Muscle layer of duodenum (tissue), 2 donors: ENCODE data around the gene SLIT1.

Experiments
- H3K27ac ChIP-seq: one replicate; pipeline ENCODE4 v1.7.0; 2013; ENCODE audit warnings: mild to moderate bottlenecking, low read length
- H3K27me3 ChIP-seq: one replicate; pipeline ENCODE4 v1.7.0; 2013; ENCODE audit warnings: low read depth, mild to moderate bottlenecking, control low read depth, low read length
- H3K36me3 ChIP-seq, 2 donors: one replicate each; pipeline ENCODE4 v1.7.0; 2013; ENCODE audit warnings: low read length in 2 of 2, control low read depth in 1 of 2, mild to moderate bottlenecking in 1 of 2; ENCODE audit not compliant: insufficient read depth in 2 of 2, control insufficient read depth in 1 of 2
- H3K4me1 ChIP-seq, 2 donors: one replicate each; pipeline ENCODE4 v1.7.0; 2013; ENCODE audit warnings: low read length in 2 of 2, mild to moderate bottlenecking in 2 of 2, control low read depth in 1 of 2, moderate library complexity in 1 of 2; ENCODE audit not compliant: insufficient read depth in 2 of 2, control insufficient read depth in 1 of 2
- H3K4me3 ChIP-seq, 2 donors: one replicate each; pipeline ENCODE4 v1.7.0; 2013; ENCODE audit warnings: low read length in 2 of 2, low read depth in 1 of 2, mild to moderate bottlenecking in 1 of 2
- H3K9me3 ChIP-seq, 2 donors: one replicate each; pipeline ENCODE4 v1.7.0; 2013; ENCODE audit warnings: low read length in 2 of 2, control low read depth in 1 of 2, mild to moderate bottlenecking in 1 of 2; ENCODE audit not compliant: control insufficient read depth in 1 of 2
- donor health status: healthy.

Gene SLIT1

DNA sequence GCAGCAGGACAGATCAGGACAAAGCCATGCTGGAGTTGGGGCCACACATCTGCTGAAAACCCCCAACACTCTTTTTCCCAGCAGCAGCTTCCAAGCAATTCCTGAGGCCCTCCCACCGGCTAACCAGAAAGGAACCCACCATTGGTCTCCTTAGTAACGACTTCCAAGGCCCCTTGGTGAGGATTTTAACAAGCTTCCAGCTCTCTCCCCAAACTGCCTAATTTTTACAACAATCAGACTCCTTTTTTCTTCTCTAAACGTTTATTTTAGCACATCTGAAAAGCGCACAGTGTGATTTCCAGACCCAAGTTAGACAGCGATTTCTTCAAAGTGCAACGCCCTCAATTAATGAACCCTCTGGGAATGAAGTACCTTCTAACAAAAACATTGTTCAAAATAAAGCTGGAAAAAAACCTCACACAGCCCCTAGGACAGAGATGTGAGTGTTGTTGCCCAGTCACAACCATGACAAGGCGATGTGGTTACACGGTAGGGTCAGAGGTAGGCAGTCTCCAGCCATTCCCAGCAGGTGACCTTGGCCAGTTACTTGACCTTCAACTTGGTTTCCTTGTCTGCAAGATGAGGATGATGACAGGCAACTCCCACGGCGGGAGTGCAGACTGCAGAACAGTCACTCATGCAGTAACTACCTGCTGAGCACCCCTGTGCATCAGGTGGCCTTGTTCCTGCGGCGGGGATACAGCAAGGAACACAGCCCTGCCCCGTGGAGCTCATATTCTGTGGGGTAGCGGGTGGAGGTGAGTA is 82.3 kb downstream of the SLIT1 start:
- no peak overlapping the region for H3K4me3 ChIP-seq
- no peaks in the 10 kb centered on the region for H3K4me1 ChIP-seq
- no peak overlapping the region for H3K27ac ChIP-seq
- H3K9me3 ChIP-seq, result no peaks in the 10 kb centered on the region
- H3K36me3 ChIP-seq, result no peaks in the 10 kb centered on the region
- H3K27me3 ChIP-seq, result no peaks in the 10 kb centered on the region

DNA sequence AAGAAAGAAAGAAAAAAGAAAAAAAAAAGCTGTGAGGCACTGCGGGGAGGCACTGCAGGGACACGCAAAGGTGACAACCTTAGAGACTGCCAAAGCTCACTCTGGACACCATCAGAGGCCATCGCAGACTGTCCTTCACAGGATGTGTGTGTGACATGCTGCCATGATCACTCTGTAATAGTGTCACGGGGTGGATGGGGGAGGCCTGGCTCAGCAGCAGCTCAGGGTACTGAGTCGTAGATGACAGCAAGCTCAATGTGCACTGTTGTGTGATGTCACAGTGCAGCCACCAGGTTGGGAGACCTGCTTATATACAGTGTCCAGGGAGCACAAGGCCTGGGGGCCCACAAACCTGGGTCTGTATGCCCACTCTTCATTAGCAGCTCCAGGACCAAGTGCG is 83.3 kb downstream of the SLIT1 start:
- Histone ChIP-seq H3K9me3 (no peaks in the 10 kb centered on the region), H3K4me1 (no peaks in the 10 kb centered on the region), H3K27me3 (no peaks in the 10 kb centered on the region), H3K27ac (no peak overlapping the region), H3K36me3 (no peaks in the 10 kb centered on the region), H3K4me3 (no peak overlapping the region)

DNA sequence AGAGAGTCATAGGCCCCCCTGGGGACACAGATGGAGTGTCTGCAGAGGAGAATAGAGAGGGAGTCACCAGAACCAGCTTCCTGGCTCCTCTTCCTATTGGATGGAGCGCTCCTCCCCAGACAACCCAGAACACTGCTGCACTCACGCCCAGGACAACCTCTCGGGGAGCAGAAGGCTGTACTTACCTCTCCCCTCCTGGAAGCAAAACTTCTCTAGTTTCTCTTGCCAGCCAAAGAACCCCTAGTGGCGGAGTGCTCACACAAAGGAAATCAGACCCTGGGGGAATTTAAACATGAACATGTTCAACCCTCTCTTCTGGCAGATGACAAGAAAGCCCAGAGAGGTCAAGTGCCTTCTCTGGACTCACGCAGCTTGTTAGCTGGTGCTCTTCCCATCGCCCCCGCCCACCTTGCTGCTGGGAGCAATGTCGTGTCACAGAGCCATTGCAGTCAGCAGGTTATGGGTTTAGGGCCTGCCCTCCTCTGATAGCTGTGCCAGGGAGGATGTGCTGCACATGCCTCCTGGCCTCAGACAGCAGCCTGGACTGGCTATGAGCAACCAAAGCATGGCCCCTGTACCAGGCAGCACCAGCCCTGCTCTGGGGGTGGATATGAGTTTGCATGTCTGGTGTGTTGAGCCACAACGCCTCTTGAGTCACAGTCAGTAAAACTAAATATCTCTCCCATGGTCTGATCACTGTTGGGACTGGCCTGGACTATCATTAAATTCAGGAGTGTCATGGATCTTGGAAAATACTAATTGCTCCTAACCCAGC is 84.4 kb downstream of the SLIT1 start:
- H3K4me3 ChIP-seq, result no peak overlapping the region
- H3K9me3 ChIP-seq, result no peaks in the 10 kb centered on the region
- no peaks in the 10 kb centered on the region for H3K4me1 ChIP-seq
- H3K36me3 ChIP-seq, result no peaks in the 10 kb centered on the region
- no peak overlapping the region for H3K27ac ChIP-seq
- H3K27me3 ChIP-seq, result no peaks in the 10 kb centered on the region

DNA sequence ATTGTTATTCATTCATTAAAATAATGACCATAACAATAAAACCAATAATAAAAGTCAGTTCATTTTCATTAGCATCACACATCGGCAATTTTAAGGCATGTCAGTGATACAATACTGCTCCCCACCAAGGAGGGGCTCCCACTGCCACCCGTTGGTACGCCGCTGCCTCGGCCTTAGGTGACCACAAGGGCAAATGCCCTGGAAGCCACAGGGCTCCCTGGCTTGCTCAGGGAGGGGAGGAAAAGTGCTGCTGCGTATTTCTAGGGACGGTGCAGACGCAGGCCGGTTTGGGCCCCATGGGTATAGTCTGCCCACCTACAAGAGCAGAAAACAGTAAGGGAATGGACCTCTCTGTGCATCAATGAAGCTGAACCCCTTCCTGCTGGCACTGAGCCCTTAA is 85.1 kb downstream of the SLIT1 start:
- Histone ChIP-seq H3K4me1 (no peaks in the 10 kb centered on the region), H3K27ac (no peak overlapping the region), H3K9me3 (no peaks in the 10 kb centered on the region), H3K36me3 (no peaks in the 10 kb centered on the region), H3K27me3 (no peaks in the 10 kb centered on the region), H3K4me3 (no peak overlapping the region)

DNA sequence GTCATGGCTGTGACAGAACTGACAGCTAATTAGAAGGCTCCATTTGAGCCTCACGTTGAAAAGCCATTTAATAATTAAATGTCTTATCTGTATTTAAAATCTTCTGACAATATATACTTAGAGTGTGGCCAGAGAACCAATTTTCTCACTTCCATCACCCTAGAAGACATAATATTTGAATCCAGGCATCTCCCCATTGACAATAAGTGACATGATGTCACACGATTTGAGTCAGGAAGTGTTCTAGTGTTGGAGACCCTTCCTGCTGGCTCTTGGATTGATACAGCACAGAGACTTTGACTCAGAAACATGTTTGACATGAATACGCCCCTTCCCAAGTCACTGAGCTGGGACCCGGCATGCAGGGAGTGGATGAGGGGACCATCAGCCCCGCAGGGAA is 85.9 kb downstream of the SLIT1 start:
- Histone ChIP-seq H3K27ac (no peak overlapping the region), H3K4me1 (no peaks in the 10 kb centered on the region), H3K27me3 (no peaks in the 10 kb centered on the region), H3K4me3 (no peak overlapping the region), H3K36me3 (no peaks in the 10 kb centered on the region), H3K9me3 (no peaks in the 10 kb centered on the region)

DNA sequence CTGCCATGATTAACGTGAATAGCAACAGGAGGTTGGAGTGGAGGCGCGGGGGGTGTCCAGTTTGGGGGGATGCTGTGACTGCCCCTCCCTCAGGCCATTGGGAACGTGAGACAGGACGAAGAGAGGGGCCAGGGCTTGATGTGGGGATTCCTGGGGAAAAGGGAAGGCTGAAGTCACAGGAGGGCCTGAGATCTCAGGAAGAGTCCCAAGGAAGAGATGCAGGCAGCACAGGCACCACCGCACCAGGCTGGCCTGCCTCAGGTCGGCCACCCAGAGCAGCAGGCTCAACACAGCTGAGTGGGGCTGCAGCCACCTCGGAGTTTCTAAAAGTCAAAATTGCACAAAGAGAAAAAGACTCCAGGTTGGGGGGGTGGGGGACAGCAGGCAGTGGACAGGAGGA is 86.7 kb downstream of the SLIT1 start:
- H3K4me1 ChIP-seq, result no peaks in the 10 kb centered on the region
- H3K36me3 ChIP-seq, result no peaks in the 10 kb centered on the region
- no peaks in the 10 kb centered on the region for H3K9me3 ChIP-seq
- no peak overlapping the region for H3K27ac ChIP-seq
- H3K27me3 ChIP-seq, result no peaks in the 10 kb centered on the region
- H3K4me3 ChIP-seq, result no peak overlapping the region

DNA sequence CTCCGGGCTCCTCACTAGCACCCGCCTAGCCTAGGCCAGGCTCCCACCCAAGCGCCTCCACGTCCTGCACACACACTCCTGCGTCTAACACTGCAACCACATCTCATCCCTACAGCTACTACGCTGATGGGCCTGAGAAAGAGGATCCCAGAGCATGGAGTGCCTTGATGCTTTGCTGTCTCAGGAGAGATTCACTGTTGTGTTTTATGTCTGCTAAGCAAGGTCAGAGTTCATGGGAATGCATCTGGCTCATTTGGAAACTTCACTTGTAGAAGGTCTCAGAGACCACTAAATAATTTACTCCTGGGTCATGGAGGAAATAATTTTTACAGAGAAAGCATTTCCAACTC is 88.7 kb downstream of the SLIT1 start:
- H3K36me3 ChIP-seq, result no peaks in the 10 kb centered on the region
- H3K9me3 ChIP-seq, result peaks cover 0 to 6% of the 10 kb centered on the region in 2 donors
- no peaks in the 10 kb centered on the region for H3K27me3 ChIP-seq
- no peaks in the 10 kb centered on the region for H3K4me1 ChIP-seq
- no peak overlapping the region for H3K4me3 ChIP-seq
- H3K27ac ChIP-seq, result no peak overlapping the region

DNA sequence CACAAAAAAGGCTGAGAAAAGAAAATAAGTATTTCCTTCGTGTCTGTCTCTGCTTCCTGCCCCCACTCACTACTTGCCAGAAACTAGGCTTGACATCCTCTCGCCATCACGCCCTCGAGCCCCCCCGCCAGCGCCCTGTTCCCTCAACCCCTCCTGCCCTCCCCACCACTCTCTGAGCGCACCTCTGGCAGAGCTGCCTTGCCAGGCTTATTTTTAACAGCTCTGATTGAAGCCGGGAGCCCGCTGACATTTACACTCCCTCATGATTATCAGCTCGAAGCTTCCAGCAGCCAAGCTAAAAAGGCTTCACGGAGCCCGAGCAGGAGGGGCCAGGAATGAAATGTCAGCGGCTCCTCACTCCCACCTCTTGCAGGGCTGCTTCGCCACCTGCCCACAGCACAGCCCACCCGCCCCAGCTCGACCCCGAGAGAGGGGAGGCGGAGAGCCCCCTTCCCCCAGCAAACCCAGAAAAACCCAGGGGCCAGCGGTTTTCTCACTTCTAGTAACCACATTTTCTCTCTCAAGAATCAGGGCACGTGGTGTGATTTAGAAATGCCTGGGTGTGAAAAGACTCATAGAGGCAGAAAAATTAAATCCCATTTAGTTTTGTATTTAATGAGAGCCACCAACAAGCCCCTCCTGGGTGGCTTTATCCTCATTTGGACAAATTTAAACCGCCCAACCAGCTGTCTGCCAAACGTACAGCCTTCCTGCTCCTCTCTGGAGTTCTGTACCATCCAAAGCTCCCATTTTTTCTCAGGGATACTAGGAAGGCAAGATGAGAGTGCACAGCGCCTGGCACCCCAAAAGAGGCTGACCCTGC is 89.3 kb downstream of the SLIT1 start:
- Histone ChIP-seq H3K9me3 (peaks cover 0 to 6% of the 10 kb centered on the region in 2 donors), H3K4me1 (no peaks in the 10 kb centered on the region), H3K36me3 (no peaks in the 10 kb centered on the region), H3K4me3 (no peak overlapping the region), H3K27ac (no peak overlapping the region), H3K27me3 (no peaks in the 10 kb centered on the region)

DNA sequence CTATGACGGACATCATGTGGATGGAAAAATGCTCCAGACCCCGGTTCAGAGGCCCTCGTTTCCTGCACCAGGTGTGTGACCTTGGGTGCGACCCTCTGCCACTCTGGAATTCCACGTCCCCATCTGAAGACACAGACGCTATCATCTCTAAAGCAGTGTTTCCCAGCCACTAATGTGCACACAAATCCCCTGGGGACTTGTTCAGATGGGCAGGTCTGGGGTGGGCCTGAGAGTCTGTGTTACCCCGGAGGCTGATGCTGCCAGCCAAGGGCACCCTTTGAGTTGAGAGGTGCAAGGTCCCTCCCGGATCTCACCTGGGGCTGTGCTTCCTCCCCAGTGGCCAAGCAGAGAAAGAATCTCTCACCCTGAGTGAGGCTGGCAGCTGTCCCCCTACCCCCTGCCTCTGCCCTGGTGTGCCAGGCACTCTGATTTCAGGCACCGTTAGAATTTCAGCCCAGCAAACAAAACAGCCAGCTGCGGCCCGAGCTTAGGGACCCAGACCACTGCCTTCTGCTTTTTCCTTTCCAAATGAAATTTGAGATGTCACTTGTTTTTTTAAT is 90.0 kb downstream of the SLIT1 start:
- Histone ChIP-seq H3K4me3 (no peak overlapping the region), H3K9me3 (peaks cover 0 to 6% of the 10 kb centered on the region in 2 donors), H3K27ac (no peak overlapping the region), H3K36me3 (no peaks in the 10 kb centered on the region), H3K27me3 (no peaks in the 10 kb centered on the region), H3K4me1 (no peaks in the 10 kb centered on the region)

- Histone ChIP-seq H3K27ac (no peak overlapping the region), H3K4me3 (no peak overlapping the region), H3K36me3 (no peaks in the 10 kb centered on the region), H3K27me3 (peaks cover 3% of the 10 kb centered on the region), H3K4me1 (no peaks in the 10 kb centered on the region), H3K9me3 (peaks cover 0 to 6% of the 10 kb centered on the region in 2 donors)
Observed at GRCh38 chr10:97090644-97091043, 95.1 kb downstream of the SLIT1 start.

- Histone ChIP-seq H3K4me1 (no peaks in the 10 kb centered on the region), H3K27ac (no peak overlapping the region), H3K36me3 (no peaks in the 10 kb centered on the region), H3K4me3 (no peak overlapping the region), H3K9me3 (peaks cover 0 to 6% of the 10 kb centered on the region in 2 donors), H3K27me3 (peaks cover 3% of the 10 kb centered on the region)
Observed at GRCh38 chr10:97090035-97090434, 95.7 kb downstream of the SLIT1 start.
